GM04503 (cell line): ENCODE results near the gene TTR.

Experiments used
- DNase-seq: peaks from one replicate; pipeline ENCODE4 v3.0.0-alpha.2; 2012; ENCODE audit warnings: low read depth

Gene TTR

GRCh38 chr18:31616586-31616985, 24.9 kb downstream of the TTR start:
- no peak for DNase-seq

GRCh38 chr18:31617031-31617717, 25.5 kb downstream of the TTR start:
- DNase-seq, result no peak

GRCh38 chr18:31618801-31619200, 27.1 kb downstream of the TTR start:
- no peak for DNase-seq

GRCh38 chr18:31619291-31619690, 27.6 kb downstream of the TTR start:
- DNase-seq, result no peak

GRCh38 chr18:31624892-31625640, 33.4 kb downstream of the TTR start:
- no peak for DNase-seq

- DNase-seq, result no peak
These were observed 34.7 kb downstream of the TTR start for GRCh38 chr18:31626409-31626808.

- DNase-seq, result no peak
These were observed 38.9 kb downstream of the TTR start for GRCh38 chr18:31630549-31630948.

- DNase-seq, result no peak
These were observed 39.8 kb downstream of the TTR start for GRCh38 chr18:31631526-31631925.

- no peak for DNase-seq
These were observed 40.7 kb downstream of the TTR start for GRCh38 chr18:31632356-31632755.

- no peak for DNase-seq
These were observed 42.0 kb downstream of the TTR start for GRCh38 chr18:31633392-31634330.

GRCh38 chr18:31634331-31634713, 42.6 kb downstream of the TTR start:
- DNase-seq, result no peak

- no peak for DNase-seq
These were observed 44.7 kb downstream of the TTR start for GRCh38 chr18:31636387-31636786.

- DNase-seq, result no peak
These were observed 45.8 kb downstream of the TTR start for GRCh38 chr18:31637445-31637844.

- DNase-seq, result peak; percentile 5
These were observed 51.3 kb downstream of the TTR start for GRCh38 chr18:31643003-31643402.

GRCh38 chr18:31645411-31645810, 53.7 kb downstream of the TTR start:
- DNase-seq, result no peak

- no peak for DNase-seq
These were observed 54.9 kb downstream of the TTR start for GRCh38 chr18:31646332-31647126.

GRCh38 chr18:31647127-31647753, 55.6 kb downstream of the TTR start:
- DNase-seq, result no peak
